DOHH2 (cell line): ENCODE measurements around the gene ERAL1.

Experiments
- H3F3A ChIP-seq: fragments of 200-600 bp; sonication (generic), shearing (Covaris generic); 2 replicates; pipeline ENCODE4 v1.6.0; 2016; ENCODE audit warnings: antibody characterized with exemption, mild to moderate bottlenecking; ENCODE audit not compliant: control insufficient read depth, insufficient read depth
- H3K27ac ChIP-seq: fragments of 200-600 bp; sonication (generic); 2 replicates; pipeline ENCODE4 v1.5.1; 2014; ENCODE audit warnings: low read depth, mild to moderate bottlenecking, low read length, moderate library complexity
- H3K27me3 ChIP-seq: fragments of 200-600 bp; sonication (generic); 2 replicates; pipeline ENCODE4 v1.6.1; 2014; ENCODE audit warnings: mild to moderate bottlenecking, low read length, mixed read lengths; ENCODE audit not compliant: control insufficient read depth
- H3K36me3 ChIP-seq: fragments of 200-600 bp; sonication (generic); 2 replicates; pipeline ENCODE4 v1.6.1; 2014; ENCODE audit warnings: mild to moderate bottlenecking, low read length, moderate library complexity, mixed read lengths; ENCODE audit not compliant: control insufficient read depth
- H3K4me1 ChIP-seq: fragments of 200-600 bp; sonication (generic); 2 replicates; pipeline ENCODE4 v1.6.1; 2014; ENCODE audit warnings: mild to moderate bottlenecking, low read length, mixed read lengths; ENCODE audit not compliant: control insufficient read depth
- H3K4me2 ChIP-seq: fragments of 200-600 bp; sonication (generic); 2 replicates; pipeline ENCODE4 v1.6.0; 2014; ENCODE audit warnings: mild to moderate bottlenecking, low read length, moderate library complexity
- H3K4me3 ChIP-seq: fragments of 200-600 bp; sonication (generic); 2 replicates; pipeline ENCODE4 v1.5.1; 2014; ENCODE audit warnings: mild to moderate bottlenecking, low read length, mixed read lengths
- H3K79me2 ChIP-seq: fragments of 200-600 bp; sonication (generic); 2 replicates; pipeline ENCODE4 v1.6.1; 2014; ENCODE audit warnings: mild to moderate bottlenecking, low read length, mixed read lengths; ENCODE audit not compliant: control insufficient read depth
- H3K9me2 ChIP-seq: fragments of 200-600 bp; sonication (generic); replicated peaks from 2 replicates; pipeline ENCODE4 v1.6.1; 2014; ENCODE audit warnings: mild to moderate bottlenecking, low read length, mixed read lengths; ENCODE audit not compliant: control insufficient read depth
- H3K9me3 ChIP-seq: fragments of 200-600 bp; sonication (generic); 2 replicates; pipeline ENCODE4 v1.6.1; 2014; ENCODE audit warnings: antibody characterized with exemption, low read length, mixed read lengths; ENCODE audit not compliant: control insufficient read depth, insufficient read depth
- H4K20me1 ChIP-seq: fragments of 200-600 bp; sonication (generic); 2 replicates; pipeline ENCODE4 v1.6.0; 2014; ENCODE audit warnings: low read depth, mild to moderate bottlenecking, antibody characterized with exemption, low read length, moderate library complexity; ENCODE audit not compliant: control insufficient read depth, insufficient read depth
- CTCF ChIP-seq: fragments of 200-600 bp; sonication (generic); IDR thresholded peaks from one replicate; pipeline ENCODE4 v1.5.1; 2014; ENCODE audit warnings: antibody characterized with exemption, mild to moderate bottlenecking, low read depth, low read length; ENCODE audit not compliant: poor library complexity, severe bottlenecking
- EZH2phosphoT487 ChIP-seq: fragments of 200-600 bp; sonication (generic); IDR thresholded peaks from 2 replicates; pipeline ENCODE4 v1.6.1; 2017; ENCODE audit warnings: borderline replicate concordance, mild to moderate bottlenecking, antibody characterized with exemption, low read length, moderate library complexity, mixed read lengths

ERAL1 gene

GRCh38 chr17:28854457-28855335 is at the start of gene ERAL1:
Gene ERAL1 (plus strand): TSS chr17:28855016. CDS start chr17:28855035, 19 bp downstream.
- Histone ChIP-seq H3F3A (0 out of 2 replicates have a peak, but pooled peaks cover 2% of the 10 kb centered on the region), H4K20me1 (no peaks in the 10 kb centered on the region), H3K4me1 (peaks cover 18% of the 10 kb centered on the region), H3K36me3 (peaks cover 24% of the 10 kb centered on the region), H3K4me3 (peak within 1 kb of the TSS; percentile 91), H3K9me2 (no peaks in the 10 kb centered on the region), H3K27me3 (no peaks in the 10 kb centered on the region), H3K79me2 (peaks cover 24% of the 10 kb centered on the region), H3K4me2 (peak within 1 kb of the TSS; percentile 98), H3K27ac (peak within 1 kb of the TSS; percentile 31), H3K9me3 (no peaks in the 10 kb centered on the region)
- TF ChIP-seq EZH2phosphoT487 (no peak), CTCF (no peak)

GRCh38 chr17:28807925-28808634 is 46.7 kb upstream of the ERAL1 start:
- H3K27ac ChIP-seq, result no peak overlapping the region
- peaks cover 7% of the 10 kb centered on the region; the same call in 1 of the 2 replicates for H3F3A ChIP-seq
- no peaks in the 10 kb centered on the region for H4K20me1 ChIP-seq
- peak overlapping the region; percentile 15 for H3K4me2 ChIP-seq
- no peaks in the 10 kb centered on the region for H3K9me2 ChIP-seq
- peaks cover 4% of the 10 kb centered on the region; the same call in 1 of the 2 replicates for H3K36me3 ChIP-seq
- peaks cover 36% of the 10 kb centered on the region for H3K4me1 ChIP-seq
- no peak overlapping the region for H3K4me3 ChIP-seq
- peaks cover 65% of the 10 kb centered on the region for H3K79me2 ChIP-seq
- no peak for TF ChIP-seq CTCF
- TF ChIP-seq EZH2phosphoT487, result no peak
- H3K9me3 ChIP-seq, result no peaks in the 10 kb centered on the region
- H3K27me3 ChIP-seq, result no peaks in the 10 kb centered on the region

GRCh38 chr17:28810437-28810836 is 44.4 kb upstream of the ERAL1 start:
- 0 out of 2 replicates have a peak overlapping the region, but pooled peaks have one; percentile 70 for H3K4me2 ChIP-seq
- H3K79me2 ChIP-seq, result peaks cover 75% of the 10 kb centered on the region
- no peak for TF ChIP-seq EZH2phosphoT487
- TF ChIP-seq CTCF, result no peak
- peaks cover 9% of the 10 kb centered on the region; the same call in 1 of the 2 replicates for H3F3A ChIP-seq
- no peaks in the 10 kb centered on the region for H3K9me2 ChIP-seq
- no peaks in the 10 kb centered on the region for H4K20me1 ChIP-seq
- H3K9me3 ChIP-seq, result no peaks in the 10 kb centered on the region
- no peaks in the 10 kb centered on the region for H3K27me3 ChIP-seq
- H3K4me1 ChIP-seq, result peaks cover 45% of the 10 kb centered on the region
- H3K4me3 ChIP-seq, result no peak overlapping the region
- H3K36me3 ChIP-seq, result peaks cover 4% of the 10 kb centered on the region; the same call in 1 of the 2 replicates
- H3K27ac ChIP-seq, result no peak overlapping the region
